ENCODE measurements around the gene CHIC2.

DNA sequence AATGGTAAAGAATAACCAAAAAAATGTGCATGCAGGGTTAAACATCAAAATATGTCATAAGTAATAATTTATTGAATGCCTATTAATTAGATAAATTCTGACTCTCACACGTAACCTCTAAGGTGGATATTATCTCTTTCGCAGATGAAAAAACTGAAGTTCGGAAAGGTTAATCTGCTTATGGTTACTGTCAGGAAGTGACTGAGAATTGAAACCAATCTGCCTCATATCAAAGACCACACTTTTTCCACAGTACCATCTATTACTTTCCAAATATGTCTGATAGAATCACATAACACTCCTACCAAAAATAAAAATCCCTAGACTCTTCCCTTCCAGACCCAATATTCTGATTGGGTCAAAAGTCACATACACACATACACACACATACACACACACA, 6.2 kb downstream of the CHIC2 start:
- TF ChIP-seq POLR2AphosphoS5 (IDR thresholded peaks at IDR 0.05; ENCODE audit: low read depth, low read length) (no peak), POLR2A (IDR thresholded peaks at IDR 0.05; ENCODE audit: low read depth, low read length) (no peak), TAF1 (IDR thresholded peaks at IDR 0.05; ENCODE audit: borderline replicate concordance, low read depth, low read length) (no peak)

Data from GM12892 (cell line).